Right ventricle myocardium inferior (tissue), 1 donor: ENCODE data around the gene LHX3. TPM values are rescaled to one million over a fixed set of nuclear protein-coding genes. Genes with fewer than 3 reads are reported as not detected.
"Not testable (repeated sequence)": the region's sequence is repeated elsewhere in the genome, so short reads cannot be mapped to it uniquely, and the experiment has no call there.

Experiments used
- ATAC-seq: fragments of 200-7000 bp; cut with Tn5 transposase; one replicate; pipeline ENCODE4 v1.9.1; 2020; ENCODE audit warnings: mild to moderate bottlenecking, moderate library complexity
- DNase-seq: peaks from one replicate; pipeline ENCODE4 v3.0.0; 2021; ENCODE audit errors: missing footprints
- intact Hi-C: fragments of 100-400 bp; cut with DNase I; formaldehyde crosslinking; loops from one replicate; pipeline ENCODE4 v1.11.0; 2022
- total RNA-seq: library from RNA; stranded (reverse); fragmentation: NEBNext Ultra II Directional; extraction: Animal tissue kit (Norgen Biotek cat#: 25700); gene quantifications from one replicate; pipeline ENCODE4 v1.2.1, GENCODE V29; 2021
- donor health status: DM: no; HTN: yes; CAD: no; lungs with severe emphysema.

Gene LHX3
- total RNA-seq, 1 donor from 2014 or later: not detected

GRCh38 chr9:136243631-136244030, 38.7 kb upstream of the LHX3 start:
- DNase-seq: no peak
- ATAC-seq: no peak
- intact Hi-C loops: loop anchor here (5.0 to 10.0 kb wide), 2 partner anchors 159 to 279 kb away; partner anchors contain the start of genes SNAPC4 and UBAC1

- intact Hi-C loops: loop anchor here (5.0 to 10.0 kb wide), 2 partner anchors 159 to 278 kb away; partner anchors contain the start of genes SNAPC4 and UBAC1
- DNase-seq (no peak), ATAC-seq (no peak)
Measured at GRCh38 chr9:136242918-136243525, 38.1 kb upstream of the LHX3 start.

- DNase-seq: no peak
- ATAC-seq: no peak
- intact Hi-C loops: loop anchor here (5.0 to 10.0 kb wide), 2 partner anchors 160 to 277 kb away; partner anchors contain the start of genes SNAPC4 and UBAC1
Measured at GRCh38 chr9:136242248-136242647, 37.3 kb upstream of the LHX3 start.

GRCh38 chr9:136241542-136241941, 36.6 kb upstream of the LHX3 start:
- intact Hi-C loops: loop anchor here (5.0 to 10.0 kb wide), 2 partner anchors 161 to 277 kb away; partner anchors contain the start of genes SNAPC4 and UBAC1
- no peak for ATAC-seq

GRCh38 chr9:136240941-136241340, 36.0 kb upstream of the LHX3 start:
- no peak for ATAC-seq
- intact Hi-C loops: loop anchor here (5.0 to 10.0 kb wide), 2 partner anchors 161 to 276 kb away; partner anchors contain the start of genes SNAPC4 and UBAC1

More at GRCh38 chr9:136241542-136241941, 36.6 kb upstream of the LHX3 start:
- DNase-seq: no peak

GRCh38 chr9:136239983-136240330, 35.0 kb upstream of the LHX3 start:
- intact Hi-C loops: loop anchor here (5.0 to 10.0 kb wide), 2 partner anchors 162 to 275 kb away; partner anchors contain the start of genes SNAPC4 and UBAC1
- DNase-seq: no peak

More at GRCh38 chr9:136240941-136241340, 36.0 kb upstream of the LHX3 start:
- peak; percentile 60 for DNase-seq

GRCh38 chr9:136239135-136239982, 34.4 kb upstream of the LHX3 start:
- ATAC-seq (peak; percentile 34), DNase-seq (peak; percentile 44)
- intact Hi-C loops: no loop called here

More at GRCh38 chr9:136239983-136240330, 35.0 kb upstream of the LHX3 start:
- ATAC-seq: peak; percentile 62

- ATAC-seq (no peak), DNase-seq (peak; percentile 48)
- intact Hi-C loops: no loop called here
Measured at GRCh38 chr9:136238342-136238732, 33.4 kb upstream of the LHX3 start.

GRCh38 chr9:136237486-136238341, 32.8 kb upstream of the LHX3 start:
- intact Hi-C loops: no loop called here

GRCh38 chr9:136236471-136237410, 31.8 kb upstream of the LHX3 start:
- intact Hi-C loops, ATAC-seq: not testable (repeated sequence)
- peak; percentile 61 for DNase-seq

More at GRCh38 chr9:136237486-136238341, 32.8 kb upstream of the LHX3 start:
- DNase-seq (peak; percentile 55), ATAC-seq (no peak)

GRCh38 chr9:136235709-136236455, 31.0 kb upstream of the LHX3 start:
- peak; percentile 14 for DNase-seq
- intact Hi-C loops: no loop called here

GRCh38 chr9:136235171-136235570, 30.2 kb upstream of the LHX3 start:
- DNase-seq (peak; percentile 25), ATAC-seq (no peak)
- intact Hi-C loops: no loop called here

More at GRCh38 chr9:136235709-136236455, 31.0 kb upstream of the LHX3 start:
- no peak for ATAC-seq

- intact Hi-C loops: no loop called here
- no peak for ATAC-seq
- DNase-seq: peak; percentile 52
Measured at GRCh38 chr9:136234597-136234996, 29.7 kb upstream of the LHX3 start.

GRCh38 chr9:136233868-136234267, 28.9 kb upstream of the LHX3 start:
- intact Hi-C loops: no loop called here
- DNase-seq: peak; percentile 15
- ATAC-seq: no peak

- intact Hi-C loops: no loop called here
- ATAC-seq (no peak), DNase-seq (peak; percentile 18)
Measured at GRCh38 chr9:136233411-136233810, 28.5 kb upstream of the LHX3 start.

GRCh38 chr9:136232969-136233368, 28.0 kb upstream of the LHX3 start:
- ATAC-seq: no peak
- peak; percentile 20 for DNase-seq

More at GRCh38 chr9:136232969-136233368, 28.0 kb upstream of the LHX3 start:
- intact Hi-C loops: no loop called here
